K562 (cell line): Measurements from ENCODE around the gene ANKRD6. TPM values are rescaled to one million over a fixed set of nuclear protein-coding genes. Genes with fewer than 3 reads are reported as not detected.

ENCODE experiments used
- ATAC-seq: fragments of 200-7000 bp; cut with Tn5 transposase; 3 replicates; pipeline ENCODE4 v1.9.1; 2020; ENCODE audit warnings: moderate library complexity
- BruUV-seq: library from RNA; stranded (reverse); fragments of 400-500 nt; replicated peaks from 2 replicates; lab custom pipeline; 2021; lab: Mats Ljungman, UMichigan
- CTCF ChIA-PET: fragments of 300-600 bp; formaldehyde crosslinking; extraction: SDS; loops from one replicate; lab custom pipeline; 2021; ENCODE audit warnings: low intra/inter-chr PET ratio; lab: Yijun Ruan, JAX
- POLR2A ChIA-PET: fragments of 300-600, 350-650 bp; sonication (Branson Sonifier 250); formaldehyde crosslinking; extraction: SDS; loops from one replicate; lab custom pipeline; 2021; ENCODE audit warnings: antibody characterized with exemption, inconsistent platforms; lab: Yijun Ruan, JAX
- DNase-seq, 4 experiments: peaks; one replicate each; pipeline versions ENCODE4 v3.0.0 to v3.0.0-alpha.2; 2011 to 2018; ENCODE audit warnings: low spot score in 3 of 4, mixed read lengths in 3 of 4; ENCODE audit errors: extremely low read depth in 1 of 4
- FAIRE-seq: peaks from 2 replicates; lab custom pipeline; 2011; peaks lifted over from hg19 to GRCh38; lab: Jason Lieb, UNC
- H2AFZ ChIP-seq: 2 replicates; pipeline ENCODE4 v1.6.0; 2011; ENCODE audit warnings: low read depth, low read length, control low read depth, inconsistent platforms
- H3K27ac ChIP-seq: fragments of 200-600 bp; 3 replicates; pipeline ENCODE4 v1.8.0; 2011; ENCODE audit warnings: low read depth, mild to moderate bottlenecking, control low read depth, inconsistent platforms, low read length, moderate library complexity, mixed read lengths; ENCODE audit errors: extremely low read depth
- H3K27me3 ChIP-seq, 2 experiments: fragments of 300-600 bp in 1 of 2; 2 replicates in 1 of 2; 3 replicates in 1 of 2; pipeline versions ENCODE4 v1.6.0 to v1.8.0; 2011; ENCODE audit warnings: inconsistent platforms in 2 of 2, low read length in 2 of 2, mild to moderate bottlenecking in 1 of 2, mixed read lengths in 1 of 2, moderate library complexity in 1 of 2; ENCODE audit not compliant: control insufficient read depth in 2 of 2, insufficient read depth in 2 of 2
- H3K36me3 ChIP-seq: fragments of 300-600 bp; 3 replicates; pipeline ENCODE4 v1.8.0; 2011; ENCODE audit warnings: mild to moderate bottlenecking, low read length, inconsistent platforms; ENCODE audit not compliant: control insufficient read depth, insufficient read depth
- H3K4me1 ChIP-seq, 2 experiments: fragments of 200-600 bp in 1 of 2; replicated peaks in 1 of 2; 2 replicates in 1 of 2; 3 replicates in 1 of 2; pipeline versions ENCODE4 v1.5.1 to v1.8.0; 2011; ENCODE audit warnings: inconsistent platforms in 2 of 2, low read length in 2 of 2, mild to moderate bottlenecking in 1 of 2, mixed read lengths in 1 of 2, moderate library complexity in 1 of 2; ENCODE audit not compliant: control insufficient read depth in 2 of 2, insufficient read depth in 2 of 2
- H3K4me2 ChIP-seq: 2 replicates; pipeline ENCODE4 v1.6.1; 2011; ENCODE audit warnings: low read length, control low read depth, inconsistent platforms, mixed read lengths; ENCODE audit not compliant: insufficient read depth
- H3K4me3 ChIP-seq: fragments of 200-600 bp; sonication (generic), shearing (Covaris generic); 2 replicates; pipeline ENCODE4 v1.5.1; 2016; ENCODE audit warnings: control low read depth, inconsistent platforms
- H3K79me2 ChIP-seq: fragments of 200-600 bp; 3 replicates; pipeline ENCODE4 v1.8.0; 2011; ENCODE audit warnings: low read length, inconsistent platforms; ENCODE audit not compliant: control insufficient read depth, insufficient read depth
- H3K9ac ChIP-seq, 2 experiments: 2 replicates each; pipeline versions ENCODE4 v1.6.0 to v1.6.1; 2011; ENCODE audit warnings: low read depth in 2 of 2, low read length in 2 of 2, control low read depth in 1 of 2, inconsistent platforms in 1 of 2, mild to moderate bottlenecking in 1 of 2, mixed read lengths in 1 of 2; ENCODE audit not compliant: insufficient read depth in 1 of 2
- H3K9me1 ChIP-seq: one replicate; pipeline ENCODE4 v1.6.0; 2011; ENCODE audit warnings: inconsistent platforms, mild to moderate bottlenecking, low read length, moderate library complexity; ENCODE audit not compliant: control insufficient read depth, insufficient read depth
- H3K9me3 ChIP-seq: replicated peaks from 2 replicates; pipeline ENCODE4 v1.5.1; 2011; ENCODE audit warnings: low read depth, low read length, inconsistent platforms; ENCODE audit not compliant: control insufficient read depth, insufficient read depth
- H4K20me1 ChIP-seq: replicated peaks from 2 replicates; pipeline ENCODE4 v1.6.1; 2011; ENCODE audit warnings: low read length, inconsistent platforms, mixed read lengths; ENCODE audit not compliant: control insufficient read depth, insufficient read depth
- BDP1 ChIP-seq: IDR thresholded peaks from 3 replicates; pipeline ENCODE4 v1.6.1; 2011; ENCODE audit not compliant: insufficient read length, insufficient read depth
- ETV6 ChIP-seq, 3 experiments: fragments of 150-350 bp in 1 of 3; sonication (generic) in 1 of 3; formaldehyde crosslinking in 1 of 3; IDR thresholded peaks; 2 replicates each; pipeline versions ENCODE4 v1.6.1 to v1.8.0; 2014 to 2022; ENCODE audit warnings: borderline replicate concordance in 2 of 3, low read depth in 2 of 3, antibody characterized with exemption in 1 of 3, low read length in 1 of 3, mild to moderate bottlenecking in 1 of 3, missing genetic modification reagents in 1 of 3
- GTF2E2 ChIP-seq: fragments of 200-800 bp; sonication (Bioruptor generic); IDR thresholded peaks from 2 replicates; pipeline ENCODE4 v1.6.1; 2016; ENCODE audit warnings: missing genetic modification characterization, missing compliant biosample characterization
- HNRNPL ChIP-seq: fragments of 200-400 bp; formaldehyde crosslinking; IDR thresholded peaks from 2 replicates; pipeline ENCODE4 v1.6.1; 2017; ENCODE audit warnings: low read depth, mild to moderate bottlenecking, low read length
- IRF9 ChIP-seq: fragments of 450-650 bp; IDR thresholded peaks from 2 replicates; pipeline ENCODE4 v1.6.1; 2016; ENCODE audit warnings: missing biosample characterization, missing genetic modification characterization
- STAT5B ChIP-seq: fragments of 250-450 bp; sonication (Bioruptor Pico); IDR thresholded peaks from 2 replicates; pipeline ENCODE4 v1.8.0; 2021; ENCODE audit warnings: mild to moderate bottlenecking, inconsistent platforms
- ZNF212 ChIP-seq: fragments of 450-650 bp; formaldehyde crosslinking; IDR thresholded peaks from 2 replicates; pipeline ENCODE4 v1.4.0; 2020; ENCODE audit warnings: mild to moderate bottlenecking
- WGBS: fragments of 100-300 bp; shearing (Covaris generic); methylation state at CpG from one replicate; pipeline ENCODE4 v1.1.6; 2016; ENCODE audit warnings: low coverage, mixed read lengths; ENCODE audit not compliant: insufficient coverage; ENCODE audit errors: missing lambda C conversion rate; 5-methylcytosine and 5-hydroxymethylcytosine counted together
- in situ Hi-C: fragments of 300-500 bp; cut with MboI; formaldehyde crosslinking; loops from 4 replicates; pipeline ENCODE4 v1.15.0; 2018; ENCODE audit warnings: inconsistent platforms, mixed read lengths
- intact Hi-C: fragments of 100-400 bp; cut with micrococcal nuclease; formaldehyde crosslinking; loops from 2 replicates; pipeline ENCODE4 v1.14.2; 2022
- polyA plus RNA-seq, 8 experiments: library from polyadenylated mRNA; depleted of rRNA in 4 of 8; stranded (reverse) in 5 of 8; unstranded in 3 of 8; fragments of >200 nt; fragmentation: Nextera tagmentation in 2 of 8; fragmentation: Illumina TruSeq in 1 of 8; extraction: Ambion mirVana in 2 of 8; extraction: Trizol in 1 of 8; gene quantifications; 2 replicates each; pipeline versions ENCODE4 v1.2.1 to v1.2.3, GENCODE V29; 2011 to 2014; ENCODE audit warnings: inconsistent platforms in 1 of 8, missing spikeins in 1 of 8
- total RNA-seq, 7 experiments: library from RNA; depleted of rRNA in 6 of 7; stranded (reverse); fragments of >200 nt in 6 of 7; fragmentation: Illumina TruSeq in 2 of 7; extraction: Trizol in 2 of 7; gene quantifications; 2 replicates each; pipeline versions ENCODE4 v1.2.1 to v1.2.3, GENCODE V29; 2011 to 2021; ENCODE audit warnings: low replicate concordance in 1 of 7

Gene ANKRD6
- total and polyA plus RNA-seq, 9 of the 15 experiments (the other 6 are each of a cell fraction or from before 2014, with no cell fraction given), result 0.04 to 0.22 (median 0.08) TPM; not detected in 4

GRCh38 chr6:89670935-89671565, 238.1 kb downstream of the ANKRD6 start:
- Histone ChIP-seq H3K4me2 (no peak overlapping the region), H3K36me3 (peaks cover 95% of the 10 kb centered on the region), H4K20me1 (no peaks in the 10 kb centered on the region; the same call in 1 of the 2 replicates), H2AFZ (no peak overlapping the region), H3K4me3 (no peak overlapping the region), H3K27ac (no peak overlapping the region), H3K9me3 (no peaks in the 10 kb centered on the region), H3K9me1 (no peaks in the 10 kb centered on the region), H3K4me1 (no peaks in the 10 kb centered on the region)
- POLR2A ChIA-PET, result no interaction called here
- CTCF ChIA-PET, result no interaction called here
- ATAC-seq (no peak), FAIRE-seq (no peak)
- in situ Hi-C loops, result no loop called here
- WGBS, result 93% methylated on average over 7 of the region's 7 CpGs
- no peak for TF ChIP-seq ETV6 (IDR thresholded peaks at IDR 0.05; ENCODE audit: borderline replicate concordance in 1 of 2, low read depth in 2 of 2, low read length in 1 of 2)
- TF ChIP-seq ETV6 (CRISPR knock-in tag; IDR thresholded peaks at IDR 0.05; ENCODE audit: borderline replicate concordance), result no peak
- TF ChIP-seq STAT5B (CRISPR knock-in tag), result no peak
- TF ChIP-seq GTF2E2 (tag), result no peak
- no peak for TF ChIP-seq ZNF212 (CRISPR knock-in tag)
- no peak for TF ChIP-seq BDP1
- no peak for TF ChIP-seq IRF9 (tag)
- no peak for TF ChIP-seq HNRNPL
- TF ChIP-seq, all 486 proteins: peak for 0
- BruUV-seq, result no TSS peak
- Histone ChIP-seq H3K9ac (no peak overlapping the region), H3K79me2 (no peaks in the 10 kb centered on the region; the same call in 2 of the 3 replicates), H3K27me3 (no peaks in the 10 kb centered on the region)
- DNase-seq, result no peak
- intact Hi-C loops, result no loop called here
